Left forelimb (tissue), 1 donor: ENCODE results near the gene MISP3.
A peak's percentile ranks its signal among the peaks of the same experiment; 100 is the strongest.

Experiments
- DNase-seq: peaks from one replicate; pipeline ENCODE4 v3.0.0-alpha.2; 2018; ENCODE audit warnings: low spot score

MISP3 gene

GRCh38 chr19:14102756-14103155 is 30.2 kb downstream of the MISP3 start:
- no peak for DNase-seq

- DNase-seq: no peak
These were observed 30.7 kb downstream of the MISP3 start for GRCh38 chr19:14103310-14103709.

GRCh38 chr19:14105680-14106079 is 33.1 kb downstream of the MISP3 start:
- DNase-seq: no peak

DNA sequence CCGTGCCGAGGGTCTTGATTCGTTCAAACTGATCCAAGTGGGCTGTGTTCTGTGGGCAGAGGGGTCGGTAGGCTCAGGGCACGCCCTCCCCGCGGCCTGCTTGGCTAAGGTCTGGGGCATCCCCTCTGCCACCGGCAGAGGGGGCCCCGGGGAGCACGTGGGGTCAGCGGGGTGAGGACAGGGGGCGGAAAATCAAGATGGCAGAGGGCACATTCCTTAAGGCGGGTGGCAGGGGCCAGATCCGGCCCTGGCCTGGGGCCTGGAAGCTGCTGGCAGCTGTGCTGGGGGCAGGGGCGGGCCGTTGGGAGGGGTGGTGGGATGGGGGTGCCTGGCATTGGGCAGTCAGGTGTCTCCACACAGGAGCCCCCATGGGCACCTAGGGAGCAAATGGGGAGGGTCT is 34.3 kb downstream of the MISP3 start:
- DNase-seq: no peak

GRCh38 chr19:14107581-14108461 is 35.2 kb downstream of the MISP3 start:
- DNase-seq: no peak

- DNase-seq: no peak
These were observed 38.1 kb downstream of the MISP3 start for GRCh38 chr19:14110650-14111049.

DNA sequence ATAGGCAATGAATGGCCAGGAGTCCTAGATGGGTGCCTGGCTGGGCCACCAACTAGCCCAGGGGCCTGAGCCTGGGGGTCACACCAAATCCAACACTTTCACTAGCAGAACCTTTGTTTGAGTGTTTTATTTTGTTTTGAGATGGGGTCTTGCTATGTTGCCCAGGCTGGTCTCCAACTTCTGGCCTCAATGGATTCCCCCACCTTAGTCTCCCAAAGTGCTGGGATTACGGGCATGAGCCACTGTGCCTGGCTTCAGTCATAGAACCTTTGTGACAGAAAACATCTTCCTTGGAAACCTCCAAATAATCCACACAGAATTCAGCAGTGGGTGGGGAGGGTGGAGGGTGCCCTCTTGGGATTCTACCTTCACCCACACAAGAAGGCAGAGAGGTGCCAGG is 38.9 kb downstream of the MISP3 start:
- no peak for DNase-seq

DNA sequence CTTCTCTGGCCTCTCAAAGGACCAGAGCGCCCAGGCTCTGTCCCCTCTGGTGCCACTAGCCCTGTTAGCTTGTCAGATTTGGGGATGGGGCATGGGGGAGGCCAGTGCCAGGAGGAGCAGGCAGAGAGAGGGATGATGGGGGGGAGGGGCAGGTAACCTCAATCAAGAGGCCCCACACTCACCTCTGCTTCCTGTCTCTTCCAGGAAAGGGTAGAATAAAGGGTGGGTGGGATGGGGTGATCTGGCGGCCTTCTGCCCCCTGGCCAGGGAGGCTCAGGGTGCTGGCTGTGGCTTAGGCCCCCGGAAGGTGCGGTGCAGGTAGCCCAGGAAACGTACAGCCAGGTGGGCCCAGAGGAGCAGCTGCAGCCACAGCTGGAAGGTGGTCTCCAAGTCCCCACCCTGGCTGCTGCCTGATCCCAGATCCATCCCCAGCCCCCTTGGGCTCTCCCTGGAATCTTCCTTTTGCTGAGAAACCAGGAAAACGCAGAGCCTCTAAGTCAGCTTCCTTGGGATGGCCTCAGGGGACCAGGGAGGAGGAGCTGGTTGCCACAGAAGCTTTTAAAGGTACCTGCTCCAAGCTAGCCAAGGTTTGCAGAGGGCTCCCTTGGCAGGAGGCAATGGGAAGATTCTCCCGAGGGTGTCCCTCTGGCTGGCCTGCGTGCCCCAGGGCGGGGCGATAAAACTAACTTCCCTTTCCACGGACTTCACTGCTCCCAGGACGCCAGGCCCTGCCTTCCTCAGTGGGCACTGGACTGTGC is 39.6 kb downstream of the MISP3 start:
- DNase-seq: no peak

GRCh38 chr19:14112809-14113385 is 40.3 kb downstream of the MISP3 start:
- no peak for DNase-seq

DNA sequence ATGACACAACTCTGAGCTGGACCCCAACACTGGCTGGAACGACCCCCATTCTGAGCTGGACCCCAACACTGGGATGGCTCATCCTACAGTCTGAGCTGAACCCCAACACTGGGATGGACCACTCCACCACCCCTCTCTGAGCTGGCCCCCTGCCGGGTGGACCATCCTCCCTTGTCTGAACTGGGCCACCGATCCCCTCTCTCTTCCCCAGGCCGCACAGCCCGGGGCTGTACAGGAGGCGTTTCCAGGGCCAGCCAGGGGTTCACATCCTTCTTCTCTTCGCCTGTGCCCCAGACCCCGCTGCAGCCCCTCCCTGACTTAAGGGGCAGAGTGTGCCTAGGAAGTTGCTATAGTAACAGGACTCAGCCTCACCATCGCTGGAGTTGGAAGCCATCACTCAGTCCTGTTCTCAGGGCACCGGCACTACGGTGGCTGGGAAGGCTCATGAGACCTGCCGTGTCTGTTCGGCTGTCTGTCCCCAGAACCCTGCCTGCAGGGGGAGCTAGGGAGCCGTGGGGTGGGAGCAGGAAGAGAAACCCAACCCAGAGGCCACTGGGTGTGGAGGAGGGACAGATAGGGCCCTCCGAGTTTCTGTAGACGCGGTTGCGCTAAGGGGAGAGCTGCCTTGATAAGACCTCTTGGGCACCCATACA is 41.3 kb downstream of the MISP3 start:
- DNase-seq: no peak

DNA sequence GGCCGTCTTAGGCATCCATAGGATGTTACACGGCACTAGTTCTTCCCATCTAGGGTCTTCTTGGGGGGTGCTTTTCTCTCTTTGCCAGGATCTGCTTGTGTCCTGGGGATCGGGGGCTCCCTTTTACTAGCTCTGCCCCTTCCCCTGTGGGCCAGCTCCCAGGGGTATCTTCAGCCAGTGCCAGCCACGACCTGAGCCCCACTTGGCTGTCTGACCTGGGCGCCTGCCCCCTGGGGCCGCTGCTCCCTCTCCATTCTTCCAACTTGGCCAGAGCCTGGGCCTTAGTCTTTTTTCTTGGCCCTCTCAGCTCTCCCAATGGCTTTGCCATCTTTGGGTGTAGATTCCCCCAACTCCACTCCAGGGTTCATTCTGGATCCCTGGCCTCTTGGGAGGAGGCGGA is 41.9 kb downstream of the MISP3 start:
- no peak for DNase-seq

DNA sequence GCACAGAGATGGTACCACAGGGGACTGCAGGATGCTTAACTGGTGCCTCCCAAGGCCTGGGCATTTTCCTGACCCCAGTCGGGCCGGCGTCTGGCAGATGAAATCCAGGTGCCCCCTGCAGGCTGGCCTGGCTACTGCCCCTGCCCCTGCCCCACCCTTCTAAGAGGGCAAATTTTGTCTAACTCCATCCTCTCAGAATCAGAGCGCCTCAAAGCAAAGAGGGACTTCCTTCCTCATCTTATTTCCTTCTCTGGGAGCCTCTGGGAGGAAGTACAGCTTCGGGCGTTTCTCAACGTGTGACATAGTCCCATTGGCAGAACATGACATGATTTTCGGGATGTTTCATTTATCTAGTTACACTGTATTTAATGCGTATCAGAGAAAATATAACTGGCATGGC is 42.3 kb downstream of the MISP3 start:
- no peak for DNase-seq

DNA sequence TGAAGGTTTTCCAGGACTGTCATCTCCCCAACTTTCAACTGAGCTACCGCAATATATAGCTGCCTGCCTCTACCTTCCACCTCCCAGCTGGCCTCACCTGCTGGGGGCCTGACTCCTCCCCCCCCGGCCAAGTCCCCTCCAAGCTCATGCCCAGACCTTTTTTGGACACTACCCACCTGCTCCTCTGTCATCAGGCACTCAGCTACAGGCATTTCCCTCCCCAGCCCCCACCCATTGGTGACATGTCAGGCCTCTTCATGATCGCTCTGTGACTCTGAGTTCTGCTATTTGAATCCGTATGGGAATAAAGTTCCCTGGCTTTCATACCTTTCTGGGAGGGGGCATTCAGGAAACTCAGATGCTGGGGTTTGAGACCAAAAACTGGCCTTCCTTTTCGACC is 43.2 kb downstream of the MISP3 start:
- no peak for DNase-seq

GRCh38 chr19:14116525-14116917 is 43.9 kb downstream of the MISP3 start:
- DNase-seq: no peak

- no peak for DNase-seq
These were observed 44.5 kb downstream of the MISP3 start for GRCh38 chr19:14116918-14117578.

DNA sequence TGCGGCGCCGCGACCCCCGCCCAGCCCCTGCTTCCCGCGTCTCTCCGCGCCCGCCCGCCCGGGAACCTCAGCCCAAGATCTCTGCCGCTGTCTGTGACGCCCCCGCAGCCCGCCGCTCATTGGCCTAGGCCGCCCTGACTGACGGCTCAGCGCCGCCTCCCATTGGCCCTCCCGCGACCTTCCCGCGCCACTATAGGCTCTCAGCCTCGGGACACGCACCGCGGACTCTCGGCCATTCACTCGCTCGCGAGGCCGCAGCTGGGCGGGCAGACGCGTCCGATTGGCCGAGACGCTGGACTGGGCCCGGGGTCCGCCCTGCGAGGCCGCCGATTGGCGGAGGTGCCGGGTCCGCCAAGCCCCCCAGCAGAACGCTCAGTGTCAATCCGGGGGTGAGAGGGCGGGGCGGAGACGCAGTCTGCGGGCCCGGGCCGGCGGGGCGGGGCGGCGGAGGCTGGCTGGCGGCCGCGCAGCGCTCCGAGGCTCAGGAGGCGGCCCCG is 45.1 kb downstream of the MISP3 start, which contains the start of gene PRKACA:
Gene PRKACA (minus strand): TSS at position 95 of the 497 bp plus-strand sequence. CDS start 215 bp downstream, outside the sequence.
- DNase-seq: peak; percentile 99

GRCh38 chr19:14118165-14119051 is 45.8 kb downstream of the MISP3 start:
- no peak for DNase-seq

GRCh38 chr19:14119146-14119545 is 46.6 kb downstream of the MISP3 start:
- no peak for DNase-seq

DNA sequence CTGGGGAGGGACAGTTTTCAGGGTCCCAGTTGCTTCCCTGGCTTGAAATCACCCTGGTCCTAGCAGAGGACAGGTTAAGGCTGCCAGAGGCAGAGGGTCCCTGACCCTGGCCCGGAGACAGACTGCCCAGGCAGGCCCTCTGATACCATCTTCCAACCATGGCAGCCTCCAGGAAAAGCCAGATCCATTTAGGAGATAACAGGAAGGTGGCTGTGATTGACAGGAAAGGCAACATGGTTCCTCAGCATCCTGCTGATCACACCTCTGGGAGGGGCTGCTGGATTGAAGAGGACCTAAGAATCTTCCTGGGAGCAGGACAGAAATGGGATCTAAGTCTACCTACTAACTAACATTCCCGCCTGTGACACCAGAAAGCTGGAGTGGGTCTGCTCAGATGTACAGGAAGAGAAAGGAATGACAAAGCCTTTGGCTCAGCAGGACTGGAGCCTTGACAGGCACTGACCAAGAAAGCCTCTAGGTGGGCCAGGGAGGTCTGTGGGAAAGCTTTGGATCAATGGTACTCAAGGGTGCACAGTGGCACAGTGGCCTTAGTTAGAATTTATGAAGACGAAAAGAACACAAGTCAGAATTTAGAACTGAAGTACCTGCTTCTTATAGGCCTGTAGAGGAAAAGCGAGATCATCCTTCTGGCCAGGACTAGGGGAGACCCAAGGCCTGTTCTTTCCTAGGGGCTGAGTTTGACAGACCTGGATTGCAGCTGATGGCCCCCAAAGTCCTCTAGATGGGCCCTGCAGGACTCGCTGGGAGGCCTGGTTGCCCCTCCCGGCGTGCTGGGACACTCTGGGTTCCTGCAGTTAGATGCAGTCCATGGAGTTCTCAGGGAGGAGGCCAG is 47.3 kb downstream of the MISP3 start:
- DNase-seq: no peak

GRCh38 chr19:14120497-14120780 is 47.9 kb downstream of the MISP3 start:
- DNase-seq: no peak
